Measurements from ENCODE around the gene ST3GAL5.

- TF ChIP-seq YY1 (IDR thresholded peaks at IDR 0.05; ENCODE audit: insufficient read depth, insufficient read length): no peak
- TF ChIP-seq ZNF274 (IDR thresholded peaks at IDR 0.05; ENCODE audit: low read depth, low read length): no peak
- no peak for TF ChIP-seq SUZ12 (IDR thresholded peaks at IDR 0.05; ENCODE audit: extremely low read depth, insufficient read depth, insufficient read length)
Measured at GRCh38 chr2:85917887-85918795, 29.4 kb upstream of the ST3GAL5 start.
